ENCODE results near the gene CTBP2.

Gene CTBP2

GRCh38 chr10:125106586-125106985 lies 53.8 kb downstream of the CTBP2 start:
- DNase-seq (ENCODE audit: low spot score): no peak

DNA sequence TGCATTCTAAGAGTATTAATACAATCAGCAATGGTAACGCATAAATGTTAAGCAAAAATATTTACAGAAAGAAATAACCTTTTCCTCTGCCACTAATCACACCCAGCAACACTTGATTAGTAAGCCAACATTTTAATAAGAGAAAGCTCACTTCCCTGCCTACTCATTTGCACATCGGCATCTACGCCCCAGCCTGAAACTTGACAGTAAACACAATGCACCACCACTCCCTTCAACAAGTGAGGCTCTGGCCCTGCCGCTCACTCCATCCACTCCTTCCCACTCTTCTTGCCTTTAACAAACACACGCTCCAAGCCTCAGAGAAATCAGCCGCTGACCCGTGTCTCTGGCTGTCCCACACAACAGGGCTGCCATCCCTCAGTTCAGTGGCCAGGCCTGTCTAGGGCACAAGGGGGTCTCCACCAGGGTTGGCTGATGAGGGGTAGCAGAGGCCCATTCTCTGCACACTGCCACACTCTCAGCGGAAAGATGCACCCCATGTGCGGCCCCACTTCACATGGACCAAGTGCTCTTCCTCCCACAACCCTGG lies 54.6 kb downstream of the CTBP2 start:
- DNase-seq (ENCODE audit: low spot score): no peak

DNA sequence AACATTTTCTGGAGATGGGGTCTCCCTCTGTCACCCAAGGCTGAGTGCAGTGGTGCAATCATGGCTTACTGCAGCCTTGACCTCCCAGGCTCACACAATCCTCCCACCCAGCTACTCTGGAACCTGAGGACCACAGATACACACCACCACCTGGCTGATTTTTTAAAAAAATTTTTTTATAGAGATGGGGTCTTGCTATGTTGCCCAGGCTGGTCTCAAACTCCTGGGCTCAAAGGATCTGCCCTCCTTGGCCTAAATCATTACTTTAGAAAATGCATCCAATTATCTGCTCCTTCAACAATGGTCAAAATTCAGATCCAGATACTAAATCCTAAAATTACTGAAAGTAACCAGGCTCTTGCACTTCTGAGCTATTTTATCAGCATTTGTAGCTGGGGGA lies 55.2 kb downstream of the CTBP2 start:
- DNase-seq (ENCODE audit: low spot score): no peak

GRCh38 chr10:125104559-125104958 lies 55.8 kb downstream of the CTBP2 start:
- no peak for DNase-seq (ENCODE audit: low spot score)

- DNase-seq (ENCODE audit: low spot score): no peak
These were observed 56.4 kb downstream of the CTBP2 start for GRCh38 chr10:125103924-125104323.

DNA sequence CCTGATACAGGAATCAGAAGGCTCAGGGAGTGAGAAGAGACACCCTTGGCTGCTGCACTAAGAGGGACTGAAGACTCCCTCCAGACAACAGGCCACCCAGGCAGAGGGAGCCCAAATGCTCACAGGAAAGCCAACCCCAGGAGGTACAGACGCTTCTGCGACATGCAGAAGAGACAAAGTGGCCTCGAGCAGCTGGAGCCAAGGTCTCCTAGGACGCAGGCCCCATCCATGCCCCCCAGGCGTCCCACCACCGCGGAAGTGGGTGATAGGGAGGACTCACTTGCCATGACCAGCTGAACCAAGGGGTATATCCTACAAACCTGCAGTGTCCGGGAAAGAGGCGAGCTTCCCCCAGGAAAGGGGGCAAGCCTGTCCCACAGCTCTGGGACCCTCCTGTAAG lies 56.9 kb downstream of the CTBP2 start:
- no peak for DNase-seq (ENCODE audit: low spot score)

DNA sequence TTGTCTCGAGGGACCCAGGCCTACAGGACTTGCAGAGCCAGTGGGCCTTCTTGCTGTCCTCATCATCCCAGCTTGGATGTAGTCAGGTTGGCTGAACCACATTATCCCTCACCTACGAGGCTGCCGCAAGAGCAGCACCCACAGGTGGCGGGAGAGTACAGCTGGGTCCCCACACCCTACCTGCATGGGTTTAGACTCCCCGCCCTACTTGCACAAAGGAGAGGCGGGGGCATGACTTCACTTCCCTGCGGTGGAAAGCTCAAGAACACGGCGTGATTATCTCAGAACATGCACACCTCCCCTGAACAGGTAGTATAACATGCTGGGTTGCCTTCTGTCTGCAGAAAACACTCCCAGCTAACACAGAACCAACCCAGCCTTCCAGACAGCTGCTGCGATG lies 57.5 kb downstream of the CTBP2 start:
- DNase-seq (ENCODE audit: low spot score): no peak

GRCh38 chr10:125102246-125102645 lies 58.1 kb downstream of the CTBP2 start:
- no peak for DNase-seq (ENCODE audit: low spot score)

DNA sequence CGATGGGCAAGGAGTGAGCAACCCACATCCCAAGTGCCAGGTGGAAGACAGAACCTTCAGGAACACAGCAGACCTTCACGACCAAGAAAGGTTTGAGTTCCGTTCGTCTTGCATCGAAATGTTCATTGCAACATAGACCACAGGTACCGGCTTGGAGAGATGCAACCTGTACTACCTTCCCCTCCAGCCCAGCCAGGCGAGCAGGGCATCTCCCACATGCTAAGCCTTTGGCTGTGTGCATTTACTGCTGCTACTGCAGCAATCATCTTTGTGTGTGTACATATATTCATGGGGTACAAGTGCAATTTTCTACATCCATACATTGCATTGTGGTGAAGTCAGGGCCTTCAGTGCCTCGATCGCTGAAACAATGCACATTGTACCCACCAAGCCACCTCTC lies 58.8 kb downstream of the CTBP2 start:
- DNase-seq (ENCODE audit: low spot score): no peak

GRCh38 chr10:125101049-125101448 lies 59.3 kb downstream of the CTBP2 start:
- DNase-seq (ENCODE audit: low spot score): no peak

DNA sequence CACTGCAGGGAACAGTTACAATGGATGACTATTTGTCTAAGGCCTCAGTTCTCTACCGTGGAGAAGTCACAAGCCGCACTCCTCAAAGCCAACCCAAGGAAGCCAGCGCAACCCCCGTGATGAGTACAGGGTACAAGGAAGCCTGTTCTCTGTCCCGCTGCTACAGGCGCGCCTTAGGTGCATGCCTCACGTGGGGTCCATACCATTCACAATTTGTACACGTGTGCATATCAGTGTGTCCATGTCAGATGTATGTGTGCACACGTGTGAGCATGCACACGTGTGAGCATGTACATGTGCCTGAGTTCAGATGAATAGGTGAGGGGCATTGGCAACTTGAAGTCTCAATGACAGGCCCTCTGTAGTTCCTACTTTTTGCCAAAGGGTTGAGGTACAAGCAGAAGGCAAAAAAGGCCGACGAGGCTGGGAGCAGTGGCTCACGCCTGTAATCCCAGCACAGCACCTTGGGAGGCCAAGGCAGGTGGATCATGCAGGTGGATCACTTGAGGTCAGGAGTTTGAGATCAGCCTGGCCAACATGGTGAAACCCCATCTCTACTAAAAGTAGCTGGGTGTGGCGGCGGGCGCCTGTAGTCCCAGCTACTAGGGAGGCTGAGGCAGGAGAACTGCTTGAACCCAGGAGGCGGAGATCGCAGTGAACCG lies 62.8 kb downstream of the CTBP2 start:
- DNase-seq (ENCODE audit: low spot score): no peak

DNA sequence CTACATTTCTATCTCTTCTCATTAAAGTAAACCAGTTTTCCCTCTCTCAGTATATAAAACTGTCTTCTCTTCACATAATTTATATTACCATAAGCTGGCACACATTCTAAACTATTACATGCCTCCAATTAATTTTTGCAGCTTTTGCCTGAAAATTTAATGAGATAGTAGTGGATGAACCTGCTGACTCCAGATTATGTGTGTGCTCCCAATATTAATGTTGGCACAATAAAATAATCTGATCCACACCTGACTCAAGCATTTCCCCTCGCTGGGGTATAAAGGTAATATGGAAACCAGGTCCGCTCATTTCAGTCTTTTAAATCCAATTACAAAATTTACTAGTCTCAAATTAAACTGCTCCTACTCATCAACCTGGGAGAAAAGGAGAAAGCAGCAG lies 63.4 kb downstream of the CTBP2 start:
- DNase-seq (ENCODE audit: low spot score): no peak

DNA sequence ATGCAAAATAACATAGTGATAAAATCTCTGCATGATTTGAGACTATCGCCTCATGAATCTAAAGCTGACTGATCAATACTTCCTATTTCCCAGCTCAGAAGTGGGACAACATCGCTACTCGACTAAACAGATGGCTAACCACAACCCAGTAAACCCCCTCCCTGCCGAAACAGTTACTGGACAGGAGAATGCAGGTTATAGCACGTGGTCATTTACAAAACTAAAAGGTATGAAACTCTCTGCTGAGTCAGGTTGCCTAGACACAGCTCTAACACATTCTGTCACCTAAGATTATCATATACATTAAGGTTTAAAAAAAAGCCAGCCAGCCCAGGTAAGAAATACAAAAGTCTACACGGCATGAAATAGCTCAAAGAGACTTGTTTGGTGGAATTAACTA lies 64.0 kb downstream of the CTBP2 start:
- no peak for DNase-seq (ENCODE audit: low spot score)

- no peak for DNase-seq (ENCODE audit: low spot score)
These were observed 64.6 kb downstream of the CTBP2 start for GRCh38 chr10:125095776-125096175.

GRCh38 chr10:125095228-125095627 lies 65.1 kb downstream of the CTBP2 start:
- no peak for DNase-seq (ENCODE audit: low spot score)

GRCh38 chr10:125094806-125095205 lies 65.6 kb downstream of the CTBP2 start:
- DNase-seq (ENCODE audit: low spot score): no peak

GRCh38 chr10:125093974-125094705 lies 66.2 kb downstream of the CTBP2 start:
- DNase-seq (ENCODE audit: low spot score): no peak

DNA sequence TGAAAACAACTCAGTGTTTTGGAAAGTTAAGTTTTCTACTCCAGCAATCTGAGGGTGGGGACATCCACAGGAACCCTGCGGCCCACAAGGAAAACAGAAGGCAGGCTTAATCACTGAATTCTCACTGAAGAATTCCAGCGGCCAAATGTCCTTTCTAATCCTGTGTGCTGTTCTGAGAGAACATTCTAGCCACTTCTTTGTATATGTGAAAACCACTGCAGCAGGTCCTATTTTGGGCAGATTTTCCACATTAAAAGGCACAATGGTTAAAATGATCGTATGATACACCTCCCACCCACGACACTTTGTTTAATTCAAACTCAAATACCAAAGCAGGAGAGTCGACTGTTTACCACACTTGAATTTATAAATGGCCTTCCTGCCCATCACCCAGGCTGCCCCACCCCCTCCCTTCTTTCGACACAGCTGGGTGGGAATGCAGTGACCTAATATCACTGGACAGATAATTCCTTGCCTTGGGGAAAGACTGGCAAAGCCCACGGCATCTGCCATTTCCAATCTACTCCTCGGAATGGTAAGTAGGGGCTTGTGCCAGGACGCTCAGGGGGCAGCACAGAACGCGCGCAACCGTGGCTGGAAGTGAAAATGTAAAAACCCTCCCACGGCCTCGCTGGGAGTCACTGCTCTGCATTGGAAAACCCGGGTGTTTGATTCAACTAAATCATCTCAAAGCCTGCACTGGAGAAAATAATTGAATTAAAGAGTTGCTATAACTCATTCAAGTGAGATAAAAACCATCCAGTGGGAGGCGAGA lies 67.0 kb downstream of the CTBP2 start:
- no peak for DNase-seq (ENCODE audit: low spot score)

DNA sequence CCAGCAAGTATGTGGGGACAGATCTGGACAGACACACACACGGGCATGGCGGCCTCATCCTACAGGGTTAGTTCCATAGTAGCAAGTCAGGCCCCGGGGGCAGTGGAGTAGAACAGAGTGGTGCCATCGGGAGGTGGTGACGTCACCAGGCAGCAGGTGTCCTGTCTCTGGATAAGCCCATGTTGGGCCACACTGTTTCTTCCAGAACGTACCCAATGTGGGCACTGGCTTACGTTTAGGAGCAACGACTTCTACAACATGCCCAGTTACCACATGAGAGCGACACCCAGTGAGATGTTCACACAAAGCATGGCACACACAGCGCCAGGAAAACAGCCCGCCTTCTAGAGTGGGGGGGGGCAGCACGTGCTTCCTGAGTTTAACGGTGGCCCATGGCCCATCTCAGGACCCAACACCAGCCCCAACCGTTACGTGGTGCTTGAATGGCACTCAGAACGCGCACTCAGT lies 67.8 kb downstream of the CTBP2 start:
- DNase-seq (ENCODE audit: low spot score): no peak

- no peak for DNase-seq (ENCODE audit: low spot score)
These were observed 68.5 kb downstream of the CTBP2 start for GRCh38 chr10:125091891-125092290.

DNA sequence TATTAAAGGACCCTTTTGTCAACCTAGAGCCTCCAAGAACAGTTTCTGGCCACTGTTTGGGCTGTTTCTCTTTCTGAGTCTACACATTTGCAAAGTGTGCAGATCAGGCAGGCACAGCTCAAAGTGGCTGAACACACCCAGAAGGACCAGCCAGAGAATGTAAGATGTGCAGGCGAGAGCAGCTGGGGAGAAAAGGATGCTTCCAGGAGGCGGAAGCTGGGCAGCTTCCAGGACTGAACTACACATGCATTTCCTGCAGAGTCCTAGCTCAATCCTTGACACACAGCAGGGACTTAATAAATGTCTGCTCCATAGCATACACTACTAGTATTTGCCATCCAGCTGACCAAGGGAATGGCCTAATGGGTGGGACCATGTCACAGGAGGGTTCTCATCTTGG lies 70.9 kb downstream of the CTBP2 start:
- no peak for DNase-seq (ENCODE audit: low spot score)

DNA sequence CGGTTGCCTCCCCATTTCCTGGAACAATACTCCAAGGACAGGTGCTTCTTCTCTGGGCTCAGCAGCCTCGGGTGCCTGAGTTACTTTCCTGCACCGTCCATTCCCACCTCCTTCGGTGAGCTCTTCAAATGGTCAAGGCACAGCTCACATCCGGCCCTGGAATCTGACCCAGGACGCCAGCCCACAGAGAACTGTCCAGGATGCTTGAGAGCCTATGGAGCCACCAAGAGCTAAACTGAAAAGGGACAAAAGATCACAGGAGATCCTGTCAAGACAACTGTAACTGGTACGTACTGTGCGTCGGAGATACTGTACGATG lies 72.5 kb downstream of the CTBP2 start:
- DNase-seq (ENCODE audit: low spot score): no peak
